Inflammatory macrophage treated with lipopolysaccharide for 1 hour (primary cell): ENCODE results near the gene CRB1.

Experiments
- DNase-seq, 2 donors: peaks; one replicate each; pipeline ENCODE4 v3.0.0-alpha.2; 2020 to 2022

CRB1 gene

DNA sequence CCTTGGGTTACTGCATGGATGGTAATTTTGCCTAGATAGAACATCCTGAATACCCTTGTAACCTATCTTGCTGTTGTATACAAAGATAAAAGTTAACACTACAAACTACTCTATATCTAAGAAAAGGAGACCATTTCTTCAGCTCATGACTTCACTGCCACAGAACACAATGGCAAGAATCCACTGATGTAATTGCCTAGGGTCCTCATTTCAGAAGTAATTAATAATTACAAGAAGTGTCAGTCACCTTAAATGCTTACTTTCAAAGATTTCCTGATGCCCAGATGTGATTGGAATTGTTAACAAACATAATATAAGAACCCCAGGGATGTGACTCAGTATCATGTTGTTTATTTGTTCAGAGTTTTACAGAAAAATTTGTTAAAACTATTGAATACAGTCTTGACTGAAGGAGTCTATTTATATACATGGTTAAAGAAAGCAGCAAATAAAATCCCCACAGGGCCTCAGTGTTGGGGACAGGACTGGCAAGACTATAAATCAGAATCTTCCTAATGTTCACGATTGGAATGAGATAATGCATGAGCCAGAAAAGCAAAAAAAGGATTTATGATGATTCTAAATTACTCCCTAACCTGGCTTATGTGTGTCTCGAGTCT lies 83.9 kb downstream of the CRB1 start:
- no peak for DNase-seq

DNA sequence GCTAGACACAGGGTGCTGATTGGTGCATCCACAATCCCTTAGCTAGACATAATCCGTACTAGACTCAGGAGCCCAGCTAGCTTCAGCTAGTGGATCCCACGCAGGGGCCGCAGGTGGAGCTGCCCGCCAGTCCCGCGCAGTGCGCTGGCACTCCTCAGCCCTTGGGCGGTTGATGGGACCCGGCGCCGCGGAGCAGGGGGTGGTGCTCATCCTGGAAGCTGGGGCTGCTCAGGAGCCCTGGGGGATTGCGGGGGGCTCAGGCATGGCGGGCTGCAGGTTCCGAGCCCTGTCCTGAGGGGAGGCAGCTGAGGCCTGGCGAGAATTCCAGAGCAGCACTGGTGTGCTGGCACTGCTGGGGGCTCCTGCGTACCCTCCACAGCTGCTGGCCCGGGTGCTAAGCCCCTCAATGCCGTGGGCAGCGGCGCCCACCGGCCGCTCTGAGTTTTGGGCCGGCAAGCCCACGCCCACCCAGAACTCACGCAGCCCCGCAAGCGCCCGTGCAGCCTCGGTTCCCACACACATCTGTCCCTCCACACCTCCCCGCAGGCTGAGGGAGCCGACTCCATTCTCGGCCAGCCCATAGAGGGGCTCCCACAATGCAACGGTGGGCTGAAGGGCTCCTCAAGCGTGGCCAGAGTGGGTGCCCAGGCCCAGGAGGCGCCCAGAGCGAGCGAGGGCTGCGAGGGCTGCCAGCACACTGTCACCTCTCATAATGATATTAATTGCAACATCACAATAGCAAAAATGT lies 87.4 kb downstream of the CRB1 start:
- no peak for DNase-seq

DNA sequence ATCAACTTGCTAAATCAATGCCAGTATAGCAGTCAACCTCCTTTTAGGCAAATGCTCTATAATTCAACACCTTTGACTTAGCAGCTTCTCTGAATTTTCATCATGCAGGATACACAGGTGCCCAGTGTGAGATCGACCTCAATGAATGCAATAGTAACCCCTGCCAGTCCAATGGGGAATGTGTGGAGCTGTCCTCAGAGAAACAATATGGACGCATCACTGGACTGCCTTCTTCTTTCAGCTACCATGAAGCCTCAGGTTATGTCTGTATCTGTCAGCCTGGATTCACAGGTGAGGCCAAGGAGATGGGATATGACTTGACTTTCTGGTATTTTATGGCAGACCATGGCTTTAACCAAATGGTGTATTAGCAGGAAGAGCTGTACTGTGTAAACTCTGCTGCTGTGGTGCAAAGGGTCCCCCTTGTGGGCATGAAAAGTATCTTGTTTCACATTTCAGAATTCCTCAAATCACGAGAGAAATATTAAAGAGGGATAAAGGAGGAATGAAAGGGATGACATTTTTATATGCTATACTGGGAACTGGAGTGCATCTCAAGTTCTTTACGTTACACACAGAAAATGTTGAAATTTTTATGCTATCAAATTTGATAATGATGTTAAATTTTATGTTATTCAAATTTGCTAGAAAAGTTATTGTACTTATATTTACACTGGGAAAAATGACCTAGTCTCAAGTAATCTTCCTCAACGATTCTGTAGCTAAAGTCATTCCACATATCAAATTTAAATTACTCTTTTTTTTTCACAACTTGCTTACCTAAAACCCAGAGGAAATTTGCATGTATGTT lies 88.9 kb downstream of the CRB1 start:
- peak; percentile 24 to 53 for DNase-seq

DNA sequence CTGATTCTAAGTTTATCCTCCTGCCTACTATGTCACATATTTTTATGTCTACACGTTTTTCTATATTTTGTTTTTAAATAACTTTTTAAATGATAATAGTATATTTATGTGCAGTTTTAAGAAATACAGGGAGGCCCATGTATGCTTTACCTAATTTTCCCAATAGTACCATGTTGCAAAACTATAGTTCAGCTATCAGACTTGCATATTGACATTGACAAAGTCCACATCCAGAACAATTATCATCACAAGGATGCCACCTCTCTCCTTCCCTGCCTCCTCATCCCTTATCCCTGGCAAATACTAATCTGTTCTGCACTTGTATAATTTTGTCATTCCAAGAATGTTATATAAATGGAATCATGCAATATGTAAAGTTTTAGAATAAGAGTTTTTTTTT lies 90.9 kb downstream of the CRB1 start:
- no peak for DNase-seq

DNA sequence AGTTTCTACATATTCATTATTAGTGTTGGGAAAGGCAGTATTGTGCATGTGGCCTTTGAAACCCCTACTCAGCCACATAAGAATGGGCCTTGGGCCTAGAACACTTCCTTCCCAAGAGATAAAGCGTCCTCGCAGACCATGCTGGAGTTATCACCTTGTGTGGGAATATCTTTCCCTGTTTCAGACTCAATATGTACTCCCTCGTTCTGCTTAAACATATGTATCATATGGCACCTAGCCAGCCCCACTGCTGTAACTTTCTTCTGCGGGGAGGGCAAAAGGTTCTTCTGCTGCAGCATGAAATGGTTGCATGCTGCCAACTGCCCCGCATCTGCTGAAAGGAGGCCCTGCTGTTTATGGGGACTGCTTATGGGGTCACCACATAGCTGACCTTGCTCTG lies 92.0 kb downstream of the CRB1 start:
- DNase-seq, result no peak

DNA sequence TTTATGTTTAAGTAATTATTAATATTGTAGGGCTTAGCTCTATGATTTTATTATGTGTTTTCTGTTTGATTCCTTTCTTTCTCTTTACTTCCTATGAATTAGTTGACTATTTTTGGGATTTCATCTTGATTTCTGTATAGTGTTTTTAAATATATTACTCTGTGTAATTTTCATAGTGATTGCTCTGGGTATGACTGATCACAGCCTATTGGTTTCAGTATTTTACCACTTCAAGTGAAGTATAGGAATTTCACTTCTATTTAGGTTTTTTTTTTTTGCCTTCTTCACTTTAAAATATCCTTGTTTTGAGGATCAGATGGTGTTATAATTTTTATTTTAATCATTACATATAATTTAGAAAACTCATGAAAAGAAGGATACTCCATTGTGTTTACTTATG lies 94.8 kb downstream of the CRB1 start:
- no peak for DNase-seq

DNA sequence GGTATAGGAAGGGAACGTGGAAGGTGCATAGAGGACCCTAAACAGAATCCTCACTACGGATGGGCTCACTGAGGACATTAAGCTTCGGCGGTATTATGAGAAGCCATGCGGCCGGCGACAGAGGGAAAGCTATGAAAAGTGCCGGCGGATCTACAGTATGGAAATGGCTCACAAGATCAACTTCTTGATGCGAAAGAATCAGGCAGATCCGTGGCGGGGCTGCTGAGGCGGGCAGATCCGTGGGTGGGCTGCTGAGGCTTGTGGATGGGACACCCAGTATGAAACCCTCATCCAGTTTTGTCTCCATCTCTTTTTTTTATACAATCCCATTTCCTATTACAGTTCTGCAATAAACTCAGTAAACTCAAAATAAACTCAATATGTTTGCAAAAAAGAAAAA lies 95.8 kb downstream of the CRB1 start:
- DNase-seq, result no peak

DNA sequence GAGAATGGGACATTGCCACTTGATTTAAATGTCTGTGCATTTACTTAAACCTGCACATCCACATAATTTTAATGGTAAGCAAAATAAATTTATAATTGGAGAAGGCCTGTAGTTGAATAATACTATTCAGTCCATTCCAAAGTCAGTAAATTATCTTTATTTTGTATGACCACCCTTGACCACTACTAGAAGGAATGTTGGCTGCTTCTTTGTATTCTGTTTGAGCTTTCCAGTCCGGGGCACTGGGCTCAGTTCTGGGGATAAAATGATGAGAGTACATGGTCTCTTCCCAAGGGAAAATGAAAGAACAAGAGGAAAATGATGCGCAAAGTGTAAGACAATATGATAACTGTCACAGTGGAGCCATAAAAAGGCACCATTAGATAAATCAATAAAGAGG lies 98.9 kb downstream of the CRB1 start:
- DNase-seq, result no peak

DNA sequence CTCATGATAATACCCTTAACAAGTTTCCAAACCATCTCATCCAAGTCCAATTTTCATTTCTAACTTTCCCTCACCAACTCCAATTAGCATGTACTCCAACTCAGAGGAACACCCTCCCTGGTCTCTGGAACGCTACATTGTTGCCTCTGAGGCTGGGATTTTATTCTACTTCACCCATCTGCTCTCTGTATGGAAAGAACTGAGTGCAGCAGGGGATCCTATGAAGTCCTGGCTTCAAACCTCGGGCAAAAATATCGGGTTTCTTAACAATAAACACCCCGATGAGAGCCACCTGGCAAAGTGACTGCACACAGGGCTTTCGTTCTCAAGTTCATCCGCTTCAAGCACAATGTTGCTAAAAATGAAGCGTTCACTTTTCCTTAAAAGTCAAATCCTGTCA lies 99.6 kb downstream of the CRB1 start:
- DNase-seq, result no peak

DNA sequence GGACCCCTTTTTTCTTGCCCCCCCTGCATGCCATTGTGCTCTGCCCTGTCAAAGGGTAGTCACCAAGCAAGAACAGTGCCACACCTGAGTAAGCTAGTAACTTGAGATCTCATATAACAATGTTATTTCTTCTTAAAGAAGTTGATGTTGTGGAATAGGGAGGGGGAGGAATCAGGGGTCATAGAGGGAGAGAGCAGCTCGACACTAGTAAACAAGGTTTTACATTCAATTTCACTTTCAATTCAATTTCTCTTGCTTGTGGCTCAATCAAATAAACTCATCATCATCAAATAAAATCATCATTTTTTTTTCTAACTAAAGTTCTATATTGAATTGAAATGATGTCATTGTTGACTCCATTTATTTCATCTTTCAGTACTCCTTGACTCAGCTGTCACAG lies 106.4 kb downstream of the CRB1 start:
- no peak for DNase-seq

DNA sequence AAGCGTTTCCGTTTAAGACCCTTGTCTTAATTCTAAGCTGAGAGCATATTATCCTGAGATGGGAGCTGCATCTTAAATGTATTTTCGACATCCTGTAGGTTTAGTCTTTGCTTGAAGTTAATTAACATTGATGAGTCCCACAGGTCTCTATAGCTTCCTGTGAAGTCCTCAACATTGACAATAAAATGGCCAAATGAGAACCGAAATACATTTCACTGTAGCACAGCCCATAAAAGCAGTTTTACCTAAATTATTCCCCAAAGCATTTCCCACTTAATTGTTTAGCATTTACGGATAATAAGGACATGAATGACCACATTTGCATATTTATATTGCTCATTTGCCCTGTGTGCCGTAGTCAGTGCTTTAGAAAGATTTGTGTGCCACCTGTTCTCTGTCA lies 116.4 kb downstream of the CRB1 start:
- no peak for DNase-seq

DNA sequence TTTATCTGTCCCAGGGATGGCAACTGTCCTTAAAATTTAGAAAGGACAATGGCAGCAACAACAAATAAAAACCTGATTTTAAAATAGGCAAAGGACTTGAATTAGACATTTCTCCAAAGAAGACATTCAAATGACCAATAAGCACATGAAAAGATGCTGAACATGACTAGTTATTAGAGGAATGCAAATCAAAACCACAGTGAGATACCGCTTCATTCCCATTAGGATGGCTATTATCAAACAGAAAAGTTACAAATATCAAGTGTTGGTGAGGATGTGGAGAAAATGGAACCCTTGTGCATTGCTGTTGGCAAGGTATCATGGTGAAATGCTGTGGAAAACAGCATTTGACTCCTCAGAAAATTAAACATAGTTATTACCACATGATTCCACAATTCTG lies 120.7 kb downstream of the CRB1 start:
- no peak for DNase-seq

DNA sequence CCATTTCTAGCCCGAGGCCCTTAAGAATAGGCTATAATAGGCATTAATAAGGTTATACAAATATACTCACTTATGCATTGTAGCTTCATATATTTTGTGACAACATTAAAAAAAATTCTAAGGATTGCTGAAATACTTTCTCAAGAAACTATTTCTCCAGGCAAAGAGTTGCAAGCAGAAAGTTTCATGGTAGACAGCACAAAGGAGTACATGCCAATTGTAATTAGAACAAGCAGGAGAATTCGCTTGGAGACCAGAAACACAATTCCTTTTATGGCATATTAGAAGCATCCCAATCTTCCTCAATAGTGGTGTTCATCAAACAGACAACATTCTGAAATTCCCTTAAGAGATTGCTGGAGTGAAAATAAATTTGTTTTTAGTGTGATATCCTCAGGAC lies 122.8 kb downstream of the CRB1 start:
- no peak for DNase-seq

DNA sequence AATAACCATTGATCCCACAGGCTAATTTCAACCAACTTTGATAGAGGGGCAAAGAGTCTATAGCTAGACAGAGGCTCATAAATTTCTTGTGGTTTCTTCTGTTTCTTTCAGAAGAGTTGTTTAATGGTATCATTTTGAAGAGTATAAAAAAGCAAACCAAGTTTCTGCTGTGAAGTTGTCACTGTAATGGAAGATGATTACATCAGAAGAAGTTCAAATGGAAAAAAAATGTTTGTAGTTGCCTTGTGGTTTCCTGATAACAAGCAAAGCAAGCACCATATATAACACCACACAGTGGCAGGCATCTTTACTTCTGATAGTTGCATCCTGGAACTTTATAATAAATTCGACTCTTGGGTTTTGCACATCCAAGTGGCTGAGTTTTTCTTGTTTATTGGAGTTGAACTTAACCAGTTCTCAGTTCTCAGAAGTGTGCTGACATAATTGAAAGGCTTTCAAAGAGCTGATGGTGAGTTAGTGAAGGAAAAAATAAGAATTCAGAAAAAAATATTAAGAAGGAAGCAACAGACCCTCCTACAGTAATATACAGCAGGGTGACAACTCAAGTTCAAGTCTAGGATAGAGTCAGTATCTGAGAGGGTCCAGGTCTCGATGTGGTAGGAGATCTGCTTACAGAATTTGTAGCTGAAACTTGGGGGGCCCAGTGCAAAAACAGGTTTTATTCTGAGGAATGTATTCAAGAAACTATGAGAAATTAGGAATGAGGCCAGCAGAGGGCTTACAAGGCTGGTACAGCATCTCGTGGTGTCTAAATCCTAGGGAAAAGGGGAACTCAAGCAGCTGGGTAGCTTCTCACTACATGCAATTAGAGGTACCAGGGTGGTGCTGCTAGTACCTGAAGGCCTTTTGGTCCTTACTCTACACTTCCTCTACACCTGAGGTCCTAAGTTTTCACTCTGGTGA lies 123.5 kb downstream of the CRB1 start:
- no peak for DNase-seq

DNA sequence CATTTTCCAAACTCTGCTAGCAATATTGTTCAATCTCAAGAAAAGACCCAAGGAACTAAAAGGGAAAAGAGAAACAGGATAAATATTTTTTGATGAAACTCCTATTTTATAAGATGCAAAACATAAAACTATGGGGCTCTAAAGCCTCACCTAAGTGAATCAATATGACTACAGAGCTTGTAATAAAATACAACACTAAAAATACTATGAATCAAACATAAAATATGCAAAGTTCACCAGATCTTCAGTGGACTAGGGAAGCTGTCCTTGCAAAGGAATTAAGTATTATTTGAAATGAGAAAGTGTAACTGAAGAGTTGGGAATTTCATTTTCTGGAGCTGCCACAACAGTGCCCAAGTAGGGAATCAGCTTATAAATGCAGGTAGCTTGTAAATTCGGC lies 124.5 kb downstream of the CRB1 start:
- DNase-seq, result no peak

DNA sequence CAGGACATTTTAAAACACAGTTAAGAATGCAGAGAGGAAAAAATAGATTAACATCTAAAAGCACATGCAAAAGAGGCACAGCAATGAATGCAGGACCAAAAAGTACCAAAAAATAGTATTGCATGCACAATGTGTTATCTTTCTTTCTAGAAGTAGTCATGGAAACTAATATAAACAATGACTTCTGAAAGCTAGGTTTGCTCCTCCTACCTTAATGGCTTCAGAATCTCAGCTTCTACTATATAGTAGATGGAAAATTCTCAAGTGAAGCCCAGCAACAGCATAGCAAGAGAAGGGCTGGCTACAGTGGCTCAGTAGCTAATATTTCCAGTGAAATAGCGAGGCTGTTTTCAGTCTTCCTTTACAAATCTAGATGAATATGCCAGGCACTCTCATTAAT lies 125.1 kb downstream of the CRB1 start:
- DNase-seq, result no peak

DNA sequence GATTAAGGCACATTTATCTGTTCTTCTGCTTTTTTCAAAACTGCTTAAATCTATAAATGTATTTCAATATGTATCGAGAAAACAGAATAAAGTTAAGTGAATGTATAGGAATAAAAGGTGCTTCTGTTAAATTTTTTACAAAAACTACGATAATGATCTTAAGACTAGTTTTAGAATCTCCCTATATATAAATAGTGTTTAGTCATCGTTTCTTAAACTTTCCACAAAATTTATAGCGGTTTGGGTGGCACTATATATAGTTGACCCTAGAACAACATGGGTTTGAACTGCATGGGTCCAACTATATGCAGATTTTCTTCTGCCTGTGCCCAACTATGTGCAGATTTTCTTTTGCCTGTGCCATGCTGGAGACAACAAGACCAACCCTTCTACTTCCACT lies 125.7 kb downstream of the CRB1 start:
- DNase-seq, result no peak

DNA sequence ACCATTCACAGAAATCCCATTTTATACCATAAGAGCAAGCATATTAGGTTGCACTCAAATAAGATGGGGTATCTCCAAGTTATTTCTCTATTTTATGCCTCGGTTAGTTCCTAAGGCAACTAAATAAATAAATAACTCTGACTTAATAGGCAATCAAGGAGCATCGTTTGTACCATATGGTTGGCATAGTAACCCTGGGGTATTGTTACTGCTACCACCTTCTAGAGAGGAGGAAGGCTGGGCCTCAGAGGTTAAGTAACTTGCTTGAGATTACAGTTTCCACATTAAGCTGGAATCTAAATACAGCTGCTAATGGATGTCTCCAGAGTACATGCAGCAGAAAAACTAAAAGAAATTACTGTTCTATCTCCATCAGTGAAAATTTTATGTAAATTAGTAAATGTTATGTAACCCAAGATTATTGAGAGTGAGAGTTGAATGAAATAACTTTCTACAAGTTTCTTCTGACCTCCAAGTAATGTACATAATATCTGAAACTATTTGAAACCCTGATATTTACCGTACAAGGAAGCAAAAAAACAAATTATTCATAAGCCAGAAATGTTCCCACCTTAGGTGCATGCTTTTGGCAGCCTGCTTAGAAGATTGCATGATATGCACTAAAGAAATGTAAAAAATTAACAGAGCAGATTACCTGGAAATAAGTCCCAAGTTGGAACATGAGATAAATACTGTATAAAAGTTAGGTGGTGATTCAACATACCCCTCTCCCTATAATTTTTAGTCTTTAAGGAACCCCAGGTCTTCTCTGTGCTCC lies 127.0 kb downstream of the CRB1 start:
- DNase-seq, result no peak

DNA sequence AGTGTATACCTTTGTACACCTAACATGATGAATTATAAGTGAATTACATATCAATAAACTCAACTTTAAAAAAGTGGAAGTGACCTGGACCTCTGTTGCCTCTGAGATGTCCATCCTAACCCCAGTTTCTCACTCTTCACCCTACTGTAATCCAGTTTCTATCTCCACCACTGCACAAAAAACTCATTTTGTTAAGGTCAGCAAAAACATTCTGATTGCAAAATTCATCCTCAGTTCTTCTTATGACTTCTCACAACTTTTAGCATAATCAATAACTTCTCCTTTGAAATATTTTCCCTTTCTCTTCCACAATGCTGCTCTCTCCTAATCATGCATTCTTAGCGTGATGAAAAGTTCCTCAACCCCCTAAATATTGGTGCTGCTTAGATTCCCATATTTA lies 129.8 kb downstream of the CRB1 start:
- no peak for DNase-seq

DNA sequence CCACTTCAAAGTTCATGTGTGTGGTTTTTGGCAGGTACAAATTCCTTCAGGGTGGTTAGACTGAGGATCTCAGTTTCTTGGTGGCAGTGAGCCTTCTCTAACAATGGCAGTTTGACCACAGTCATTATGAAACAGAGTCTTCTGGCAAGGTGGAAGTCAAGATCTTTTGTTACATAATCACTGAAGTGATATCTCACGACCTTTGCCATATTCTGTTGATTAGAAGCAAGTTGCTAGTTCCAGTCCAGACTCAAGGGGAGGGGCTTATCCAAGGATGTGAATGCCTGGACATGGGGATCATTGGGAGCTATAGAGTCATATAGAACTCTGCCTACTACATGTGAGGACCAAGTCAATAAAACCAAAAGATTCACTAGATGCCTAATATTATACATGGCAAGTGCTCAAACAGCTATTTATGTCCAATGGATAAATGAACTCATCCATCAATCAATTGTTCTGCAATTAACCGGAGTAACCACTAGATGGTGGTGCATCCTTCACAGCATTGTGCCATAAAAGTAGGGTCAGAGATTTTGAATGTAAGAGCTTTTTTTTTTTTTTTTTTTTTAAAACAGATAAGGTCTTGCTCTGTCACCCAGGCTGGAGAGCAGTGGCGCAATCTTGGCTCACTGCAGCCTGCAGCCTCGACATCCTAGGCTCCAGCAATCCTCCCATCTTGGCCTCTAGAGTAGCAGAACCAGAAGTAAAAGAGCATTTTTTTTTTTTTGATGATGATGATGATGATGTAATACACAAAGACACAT lies 131.9 kb downstream of the CRB1 start:
- peak; percentile 30 to 56 for DNase-seq

DNA sequence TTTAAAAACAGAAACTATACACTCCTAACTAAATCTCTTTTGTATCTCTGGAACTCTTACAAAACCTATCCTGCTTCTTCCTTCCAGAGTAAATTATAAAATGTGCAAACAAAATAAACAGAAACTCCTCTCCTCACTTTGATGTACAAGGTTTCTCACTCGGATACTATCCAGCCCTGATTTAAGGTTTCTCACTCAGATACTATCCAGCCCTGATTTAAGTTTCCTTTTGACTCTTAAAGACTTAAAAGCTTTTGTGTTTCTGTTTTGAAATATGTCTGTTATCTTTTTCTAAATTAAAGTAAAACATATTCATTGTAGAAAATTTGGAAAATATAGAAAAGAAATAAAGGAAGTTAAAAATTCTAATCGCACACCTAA lies 132.5 kb downstream of the CRB1 start:
- no peak for DNase-seq

DNA sequence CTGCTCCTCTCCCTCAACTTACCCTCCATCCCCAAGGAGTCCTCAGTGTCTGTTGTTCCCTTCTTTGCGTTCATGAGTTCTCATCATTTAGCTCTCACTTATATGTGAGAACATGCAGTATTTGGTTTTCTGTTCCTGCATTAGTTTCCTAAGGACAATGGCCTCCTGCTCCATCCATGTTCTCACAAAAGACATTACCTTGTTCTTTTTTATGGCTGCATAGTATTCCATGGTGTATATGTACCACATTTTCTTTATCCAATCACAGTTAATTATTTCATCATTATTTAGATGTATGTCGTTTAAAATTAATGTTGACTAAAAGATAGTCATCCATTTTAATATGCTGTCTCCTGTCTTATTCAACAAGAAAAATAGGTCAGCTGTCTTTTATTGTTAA lies 134.1 kb downstream of the CRB1 start:
- DNase-seq, result no peak
